CD4-positive, alpha-beta T cell (primary cell): ENCODE data around the gene RYK. TPM values are rescaled to one million over a fixed set of nuclear protein-coding genes. Genes with fewer than 3 reads are reported as not detected.

ENCODE experiments used
- ATAC-seq: fragments of 200-7000 bp; cut with Tn5 transposase; one replicate; pipeline ENCODE4 v1.10.0; 2022; ENCODE audit warnings: mild to moderate bottlenecking; ENCODE audit not compliant: poor library complexity
- CTCF ChIA-PET: fragments of 350-600 bp; sonication (Branson Sonifier 250); formaldehyde crosslinking; loops from one replicate; lab custom pipeline; 2021; ENCODE audit warnings: antibody characterized with exemption, inconsistent platforms; lab: Charles Lee
- POLR2A ChIA-PET: fragments of 350-600 bp; sonication (Branson Sonifier 250); formaldehyde crosslinking; loops from one replicate; lab custom pipeline; 2021; ENCODE audit warnings: antibody characterized with exemption, inconsistent platforms; lab: Charles Lee
- DNase-seq, 14 experiments: peaks; one replicate each; pipeline ENCODE4 v3.0.0-alpha.2; 2013 to 2020; ENCODE audit warnings: mixed read lengths in 2 of 14
- H3K27ac ChIP-seq, 2 donors: one replicate each; pipeline versions ENCODE4 v1.5.1 to v1.7.0; 2013; ENCODE audit warnings: low read length in 2 of 2, low read depth in 1 of 2, mild to moderate bottlenecking in 1 of 2
- H3K27me3 ChIP-seq, 2 experiments: 1 replicate in 1 of 2; 2 replicates in 1 of 2; pipeline versions ENCODE4 v1.6.1 to v1.7.0; 2013; ENCODE audit warnings: low read length in 2 of 2, control low read depth in 1 of 2, mild to moderate bottlenecking in 1 of 2, moderate library complexity in 1 of 2; ENCODE audit not compliant: insufficient read depth in 2 of 2, control insufficient read depth in 1 of 2
- H3K36me3 ChIP-seq: one replicate; pipeline ENCODE4 v1.6.1; 2013; ENCODE audit warnings: low read length, control low read depth; ENCODE audit not compliant: insufficient read depth
- H3K4me1 ChIP-seq: one replicate; pipeline ENCODE4 v1.6.1; 2013; ENCODE audit warnings: low read length, control low read depth; ENCODE audit not compliant: insufficient read depth
- H3K4me3 ChIP-seq: one replicate; pipeline ENCODE4 v1.5.1; 2013; ENCODE audit warnings: mild to moderate bottlenecking, low read length, moderate library complexity
- H3K9me3 ChIP-seq, 2 experiments: 1 replicate in 1 of 2; 2 replicates in 1 of 2; pipeline versions ENCODE4 v1.6.1 to v1.7.0; 2013; ENCODE audit warnings: low read length in 2 of 2, mild to moderate bottlenecking in 2 of 2, control low read depth in 1 of 2, moderate library complexity in 1 of 2; ENCODE audit not compliant: control insufficient read depth in 1 of 2, insufficient read depth in 1 of 2
- H3K27ac Mint-ChIP-seq: one replicate; pipeline ENCODE4 v1.8.0; 2020; ENCODE audit warnings: mixed read lengths
- H3K27me3 Mint-ChIP-seq: one replicate; pipeline ENCODE4 v1.8.0; 2021; ENCODE audit warnings: mixed read lengths
- H3K36me3 Mint-ChIP-seq: one replicate; pipeline ENCODE4 v1.8.0; 2021; ENCODE audit warnings: low read depth, mixed read lengths
- H3K4me1 Mint-ChIP-seq: one replicate; pipeline ENCODE4 v1.8.0; 2021; ENCODE audit warnings: low read depth, mixed read lengths
- H3K4me3 Mint-ChIP-seq: one replicate; pipeline ENCODE4 v1.8.0; 2020; ENCODE audit warnings: mild to moderate bottlenecking, mixed read lengths
- H3K9me3 Mint-ChIP-seq: one replicate; pipeline ENCODE4 v1.8.0; 2020; ENCODE audit warnings: mixed read lengths
- CTCF ChIP-seq: fragments of 200-600 bp; IDR thresholded peaks from one replicate; pipeline ENCODE4 v1.8.0; 2022; ENCODE audit warnings: antibody characterized with exemption, mild to moderate bottlenecking
- intact Hi-C, 2 experiments: fragments of 100-400 bp; cut with DNase I in 1 of 2; cut with micrococcal nuclease in 1 of 2; formaldehyde crosslinking; loops; one replicate each; pipeline versions ENCODE4 v1.15.1 to v1.9.0; 2023 to 2025; cut with DNase I, micrococcal nuclease
- total RNA-seq, 174 experiments: library from RNA in 2 of 174; stranded (reverse) in 2 of 174; gene quantifications; one replicate each; pipeline ENCODE4 v1.2.3 and lab custom pipeline; 2021 to 2026

The RYK gene
- total RNA-seq, 2 experiments from 2014 or later = 57.6 to 59.2 TPM

GRCh38 chr3:134190250-134190649 is 60.4 kb downstream of the RYK start:
- TF ChIP-seq CTCF = no peak
- no peaks in the 10 kb centered on the region for H3K9me3 Mint-ChIP-seq
- H3K4me3 Mint-ChIP-seq = no peak overlapping the region
- Histone ChIP-seq H3K36me3 (peaks cover 35% of the 10 kb centered on the region), H3K4me3 (no peak overlapping the region), H3K9me3 (no peaks in the 10 kb centered on the region), H3K4me1 (no peaks in the 10 kb centered on the region), H3K27ac (no peak overlapping the region), H3K27me3 (no peaks in the 10 kb centered on the region)
- ChIA-PET CTCF (no interaction called here), POLR2A (no interaction called here)
- H3K27me3 Mint-ChIP-seq = no peaks in the 10 kb centered on the region
- H3K4me1 Mint-ChIP-seq = peaks cover 2% of the 10 kb centered on the region
- ATAC-seq = no peak
- H3K27ac Mint-ChIP-seq = no peak overlapping the region
- peaks cover 77% of the 10 kb centered on the region for H3K36me3 Mint-ChIP-seq
- DNase-seq = no peak
- intact Hi-C loops = no loop called here

- Histone ChIP-seq H3K27me3 (no peaks in the 10 kb centered on the region), H3K27ac (no peak overlapping the region), H3K4me3 (no peak overlapping the region), H3K9me3 (no peaks in the 10 kb centered on the region), H3K36me3 (peaks cover 34% of the 10 kb centered on the region), H3K4me1 (no peaks in the 10 kb centered on the region)
- intact Hi-C loops = no loop called here
- TF ChIP-seq CTCF = no peak
- H3K27me3 Mint-ChIP-seq = no peaks in the 10 kb centered on the region
- CTCF ChIA-PET = no interaction called here
- peaks cover 76% of the 10 kb centered on the region for H3K36me3 Mint-ChIP-seq
- H3K4me3 Mint-ChIP-seq = no peak overlapping the region
- peaks cover 3% of the 10 kb centered on the region for H3K4me1 Mint-ChIP-seq
- DNase-seq (no peak), ATAC-seq (no peak)
- H3K9me3 Mint-ChIP-seq = no peaks in the 10 kb centered on the region
- H3K27ac Mint-ChIP-seq = no peak overlapping the region
- POLR2A ChIA-PET = no interaction called here
Measured at GRCh38 chr3:134189849-134190248, 60.8 kb downstream of the RYK start.

- H3K4me3 ChIP-seq = no peak overlapping the region
- Mint-ChIP-seq H3K4me1 (peaks cover 3% of the 10 kb centered on the region), H3K4me3 (no peak overlapping the region), H3K36me3 (peaks cover 65% of the 10 kb centered on the region), H3K27me3 (no peaks in the 10 kb centered on the region), H3K27ac (no peak overlapping the region), H3K9me3 (no peaks in the 10 kb centered on the region)
- ATAC-seq (no peak), DNase-seq (no peak)
- no peak for TF ChIP-seq CTCF
- H3K36me3 ChIP-seq = peaks cover 30% of the 10 kb centered on the region
- no peaks in the 10 kb centered on the region for H3K27me3 ChIP-seq
- no peak overlapping the region for H3K27ac ChIP-seq
- intact Hi-C loops = no loop called here
- no peaks in the 10 kb centered on the region for H3K4me1 ChIP-seq
- no peaks in the 10 kb centered on the region for H3K9me3 ChIP-seq
- ChIA-PET POLR2A (no interaction called here), CTCF (no interaction called here)
Measured at GRCh38 chr3:134186391-134186790, 64.3 kb downstream of the RYK start.
